ENCODE measurements around the gene GABBR2.
A peak's percentile ranks its signal among the peaks of the same experiment; 100 is the strongest.

The GABBR2 gene

DNA sequence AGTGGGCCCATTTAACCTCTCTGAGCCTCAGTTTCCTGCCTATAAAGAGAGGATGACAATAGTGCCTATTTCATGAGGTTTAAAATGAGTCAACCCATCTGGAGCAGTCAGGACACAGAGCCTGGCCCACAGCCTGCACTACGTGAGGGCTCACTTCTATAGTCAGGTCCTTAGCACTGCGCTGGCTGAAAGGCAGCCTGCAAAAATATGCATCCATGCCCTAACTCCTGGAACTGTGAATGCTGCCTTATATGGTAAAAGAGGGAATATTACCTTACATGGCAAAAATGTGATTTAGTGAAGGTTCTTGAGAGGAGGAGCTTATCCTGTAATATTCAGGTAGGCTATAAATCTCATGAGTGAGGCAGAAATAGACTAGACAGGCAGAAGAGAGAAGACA is 98.5 kb downstream of the GABBR2 start:
- Histone ChIP-seq H3K18ac (ENCODE audit: low read length) (no peak overlapping the region), H3K79me1 (ENCODE audit: low read length) (peaks cover 3% of the 10 kb centered on the region), H3K9ac (ENCODE audit: low read length) (no peak overlapping the region), H3K4me2 (ENCODE audit: low read length) (no peak overlapping the region), H2AFZ (ENCODE audit: insufficient read depth, low read length, poor library complexity) (no peak overlapping the region), H4K91ac (ENCODE audit: low read depth, low read length) (no peak overlapping the region), H3K36me3 (ENCODE audit: control insufficient read depth in 1 of 2, insufficient read depth in 2 of 2, low read length in 2 of 2) (no peaks in the 10 kb centered on the region), H3K27me3 (ENCODE audit: insufficient read depth, low read length) (no peaks in the 10 kb centered on the region), H3K27ac (ENCODE audit: low read depth, low read length) (no peak overlapping the region), H2BK120ac (ENCODE audit: insufficient read depth, low read length, poor library complexity) (peak overlapping the region; percentile 79), H3K4me3 (ENCODE audit: low read depth, low read length) (no peak overlapping the region), H4K8ac (ENCODE audit: low read depth, low read length) (peak overlapping the region; percentile 39), H2AK5ac (ENCODE audit: low read length) (no peak overlapping the region), H2BK12ac (ENCODE audit: low read length) (no peak overlapping the region), H4K12ac (ENCODE audit: low read depth, low read length) (no peak overlapping the region), H3K9me3 (ENCODE audit: insufficient read depth, low read depth, low read length) (no peaks in the 10 kb centered on the region), H3K14ac (ENCODE audit: low read length) (peak overlapping the region; percentile 60), H3K79me2 (ENCODE audit: control insufficient read depth, insufficient read depth, low read length, poor library complexity) (no peaks in the 10 kb centered on the region), H2BK5ac (ENCODE audit: low read depth, low read length, poor library complexity) (no peak overlapping the region), H3K4ac (ENCODE audit: low read depth, low read length) (no peak overlapping the region), H3K4me1 (ENCODE audit: control insufficient read depth in 1 of 2, insufficient read depth in 2 of 2, low read length in 2 of 2) (peaks cover 0 to 2% of the 10 kb centered on the region in 2 experiments), H3K23ac (ENCODE audit: low read length) (no peak overlapping the region)
- no peak for DNase-seq
- WGBS (ENCODE audit: extremely low coverage, insufficient coverage, insufficient read length), result no CpG with 5 or more reads among the region's 2 CpGs

- H3K23ac ChIP-seq (ENCODE audit: low read length), result no peak overlapping the region
- no peak overlapping the region for H3K9ac ChIP-seq (ENCODE audit: low read length)
- H3K27me3 ChIP-seq (ENCODE audit: insufficient read depth, low read length), result no peaks in the 10 kb centered on the region
- H3K27ac ChIP-seq (ENCODE audit: low read depth, low read length), result no peak overlapping the region
- no peak overlapping the region for H2AFZ ChIP-seq (ENCODE audit: insufficient read depth, low read length, poor library complexity)
- DNase-seq, result no peak
- H3K4me1 ChIP-seq (ENCODE audit: control insufficient read depth in 1 of 2, insufficient read depth in 2 of 2, low read length in 2 of 2), result peaks cover 0 to 2% of the 10 kb centered on the region in 2 experiments
- peak overlapping the region; percentile 44 for H2AK5ac ChIP-seq (ENCODE audit: low read length)
- H4K12ac ChIP-seq (ENCODE audit: low read depth, low read length), result no peak overlapping the region
- H4K8ac ChIP-seq (ENCODE audit: low read depth, low read length), result peak overlapping the region; percentile 39
- no peak overlapping the region for H2BK12ac ChIP-seq (ENCODE audit: low read length)
- H3K18ac ChIP-seq (ENCODE audit: low read length), result no peak overlapping the region
- H3K79me2 ChIP-seq (ENCODE audit: control insufficient read depth, insufficient read depth, low read length, poor library complexity), result no peaks in the 10 kb centered on the region
- no peaks in the 10 kb centered on the region for H3K9me3 ChIP-seq (ENCODE audit: insufficient read depth, low read depth, low read length)
- H3K4ac ChIP-seq (ENCODE audit: low read depth, low read length), result no peak overlapping the region
- H2BK5ac ChIP-seq (ENCODE audit: low read depth, low read length, poor library complexity), result no peak overlapping the region
- peaks cover 3% of the 10 kb centered on the region for H3K79me1 ChIP-seq (ENCODE audit: low read length)
- H4K91ac ChIP-seq (ENCODE audit: low read depth, low read length), result peak overlapping the region; percentile 4
- no peaks in the 10 kb centered on the region for H3K36me3 ChIP-seq (ENCODE audit: control insufficient read depth in 1 of 2, insufficient read depth in 2 of 2, low read length in 2 of 2)
- no peak overlapping the region for H3K4me2 ChIP-seq (ENCODE audit: low read length)
- peak overlapping the region; percentile 60 for H3K14ac ChIP-seq (ENCODE audit: low read length)
- no peak overlapping the region for H3K4me3 ChIP-seq (ENCODE audit: low read depth, low read length)
- H2BK120ac ChIP-seq (ENCODE audit: insufficient read depth, low read length, poor library complexity), result peak overlapping the region; percentile 79
- WGBS (ENCODE audit: extremely low coverage, insufficient coverage, insufficient read length), result no CpG with 5 or more reads among the region's 6 CpGs
Observed at GRCh38 chr9:98609646-98610045, 99.1 kb downstream of the GABBR2 start.

DNA sequence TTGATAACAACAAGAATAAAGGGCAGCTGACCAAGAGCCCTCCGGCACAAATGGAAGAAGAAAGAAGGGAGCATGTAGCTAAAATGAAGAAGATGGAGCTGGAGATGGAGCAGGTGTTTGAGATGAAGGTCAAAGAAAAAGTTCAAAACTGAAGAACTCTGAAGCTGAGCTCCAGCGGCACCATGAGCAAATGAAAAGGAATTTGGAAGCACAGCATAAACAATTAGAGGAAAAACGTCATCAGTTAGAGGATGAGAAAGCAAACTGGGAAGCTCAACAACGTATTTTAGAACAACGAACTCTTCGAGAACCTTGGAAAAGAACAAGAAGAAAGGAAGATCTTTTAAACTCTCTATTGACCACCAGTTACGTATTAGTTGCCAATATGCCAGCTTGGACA is 100.9 kb downstream of the GABBR2 start:
- no peak overlapping the region for H4K91ac ChIP-seq (ENCODE audit: low read depth, low read length)
- H3K18ac ChIP-seq (ENCODE audit: low read length), result no peak overlapping the region
- no peak overlapping the region for H4K8ac ChIP-seq (ENCODE audit: low read depth, low read length)
- H2AK5ac ChIP-seq (ENCODE audit: low read length), result no peak overlapping the region
- no peak overlapping the region for H2BK120ac ChIP-seq (ENCODE audit: insufficient read depth, low read length, poor library complexity)
- no peaks in the 10 kb centered on the region for H3K9me3 ChIP-seq (ENCODE audit: insufficient read depth, low read depth, low read length)
- no CpG with 5 or more reads among the region's 7 CpGs for WGBS (ENCODE audit: extremely low coverage, insufficient coverage, insufficient read length)
- H3K14ac ChIP-seq (ENCODE audit: low read length), result no peak overlapping the region
- no peak overlapping the region for H3K4me3 ChIP-seq (ENCODE audit: low read depth, low read length)
- no peak overlapping the region for H4K12ac ChIP-seq (ENCODE audit: low read depth, low read length)
- H2AFZ ChIP-seq (ENCODE audit: insufficient read depth, low read length, poor library complexity), result no peak overlapping the region
- DNase-seq, result peak; percentile 6 to 55
- H3K23ac ChIP-seq (ENCODE audit: low read length), result no peak overlapping the region
- H3K79me2 ChIP-seq (ENCODE audit: control insufficient read depth, insufficient read depth, low read length, poor library complexity), result no peaks in the 10 kb centered on the region
- H3K4ac ChIP-seq (ENCODE audit: low read depth, low read length), result no peak overlapping the region
- H3K4me1 ChIP-seq (ENCODE audit: control insufficient read depth in 1 of 2, insufficient read depth in 2 of 2, low read length in 2 of 2), result peaks cover 0 to 2% of the 10 kb centered on the region in 2 experiments
- no peak overlapping the region for H2BK5ac ChIP-seq (ENCODE audit: low read depth, low read length, poor library complexity)
- no peak overlapping the region for H2BK12ac ChIP-seq (ENCODE audit: low read length)
- H3K79me1 ChIP-seq (ENCODE audit: low read length), result peaks cover 3% of the 10 kb centered on the region
- H3K9ac ChIP-seq (ENCODE audit: low read length), result no peak overlapping the region
- no peaks in the 10 kb centered on the region for H3K36me3 ChIP-seq (ENCODE audit: control insufficient read depth in 1 of 2, insufficient read depth in 2 of 2, low read length in 2 of 2)
- no peak overlapping the region for H3K27ac ChIP-seq (ENCODE audit: low read depth, low read length)
- no peaks in the 10 kb centered on the region for H3K27me3 ChIP-seq (ENCODE audit: insufficient read depth, low read length)
- H3K4me2 ChIP-seq (ENCODE audit: low read length), result no peak overlapping the region

GRCh38 chr9:98607152-98607551 is 101.6 kb downstream of the GABBR2 start:
- no peak overlapping the region for H3K4me2 ChIP-seq (ENCODE audit: low read length)
- no peak overlapping the region for H2BK5ac ChIP-seq (ENCODE audit: low read depth, low read length, poor library complexity)
- no peak overlapping the region for H4K91ac ChIP-seq (ENCODE audit: low read depth, low read length)
- no peak overlapping the region for H2BK12ac ChIP-seq (ENCODE audit: low read length)
- no peak overlapping the region for H3K9ac ChIP-seq (ENCODE audit: low read length)
- H3K4me3 ChIP-seq (ENCODE audit: low read depth, low read length), result no peak overlapping the region
- H2AFZ ChIP-seq (ENCODE audit: insufficient read depth, low read length, poor library complexity), result no peak overlapping the region
- WGBS (ENCODE audit: extremely low coverage, insufficient coverage, insufficient read length), result no CpG with 5 or more reads among the region's 8 CpGs
- no peak overlapping the region for H3K4ac ChIP-seq (ENCODE audit: low read depth, low read length)
- no peak overlapping the region for H2BK120ac ChIP-seq (ENCODE audit: insufficient read depth, low read length, poor library complexity)
- H3K4me1 ChIP-seq (ENCODE audit: control insufficient read depth in 1 of 2, insufficient read depth in 2 of 2, low read length in 2 of 2), result peaks cover 0 to 2% of the 10 kb centered on the region in 2 experiments
- H3K14ac ChIP-seq (ENCODE audit: low read length), result no peak overlapping the region
- no peak overlapping the region for H3K23ac ChIP-seq (ENCODE audit: low read length)
- no peak overlapping the region for H4K12ac ChIP-seq (ENCODE audit: low read depth, low read length)
- H2AK5ac ChIP-seq (ENCODE audit: low read length), result no peak overlapping the region
- no peak overlapping the region for H3K18ac ChIP-seq (ENCODE audit: low read length)
- no peaks in the 10 kb centered on the region for H3K9me3 ChIP-seq (ENCODE audit: insufficient read depth, low read depth, low read length)
- H3K27me3 ChIP-seq (ENCODE audit: insufficient read depth, low read length), result no peaks in the 10 kb centered on the region
- DNase-seq, result no peak
- H3K79me2 ChIP-seq (ENCODE audit: control insufficient read depth, insufficient read depth, low read length, poor library complexity), result no peaks in the 10 kb centered on the region
- H3K27ac ChIP-seq (ENCODE audit: low read depth, low read length), result no peak overlapping the region
- no peaks in the 10 kb centered on the region for H3K36me3 ChIP-seq (ENCODE audit: control insufficient read depth in 1 of 2, insufficient read depth in 2 of 2, low read length in 2 of 2)
- H4K8ac ChIP-seq (ENCODE audit: low read depth, low read length), result no peak overlapping the region
- peaks cover 3% of the 10 kb centered on the region for H3K79me1 ChIP-seq (ENCODE audit: low read length)

All from trophoblast cell (in vitro differentiated cells and primary cell).